Measurements from ENCODE around the gene SFI1.
"Not testable (repeated sequence)": the region's sequence is repeated elsewhere in the genome, so short reads cannot be mapped to it uniquely, and the experiment has no call there.

Gene SFI1

GRCh38 chr22:31544481-31545480, 48.4 kb downstream of the SFI1 start:
- DNase-seq = no peak

GRCh38 chr22:31550871-31551370, 54.6 kb downstream of the SFI1 start:
- DNase-seq = no peak

DNA sequence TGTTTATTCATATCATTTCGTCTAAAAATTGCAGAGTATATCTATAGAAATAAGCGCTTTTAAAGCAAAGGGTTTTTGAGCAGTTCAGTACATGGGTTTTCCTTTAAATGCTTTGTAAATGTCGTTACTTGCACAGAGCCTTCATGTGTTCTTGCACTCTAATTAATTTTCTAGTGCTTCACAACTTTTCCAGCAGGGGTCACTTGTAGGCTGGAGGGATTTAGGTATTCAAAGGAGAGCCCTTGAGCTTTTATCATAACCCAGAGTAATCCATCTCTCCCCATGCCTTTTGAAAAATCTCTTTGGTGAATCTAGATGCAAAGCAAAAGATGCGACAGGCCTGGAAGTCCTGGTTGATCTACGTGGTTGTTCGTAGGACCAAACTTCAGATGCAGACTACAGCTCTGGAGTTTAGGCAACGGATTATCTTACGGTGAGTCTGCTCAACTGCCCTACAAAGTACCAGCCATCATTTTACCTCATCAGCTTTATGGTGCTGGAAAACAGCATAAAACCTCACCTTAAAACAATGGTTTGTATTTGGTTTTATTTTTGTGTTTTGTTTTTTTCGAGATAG, 60.4 kb downstream of the SFI1 start:
- peak in 3 of 6 experiments; percentile 0 to 47 (median 18) for DNase-seq

DNA sequence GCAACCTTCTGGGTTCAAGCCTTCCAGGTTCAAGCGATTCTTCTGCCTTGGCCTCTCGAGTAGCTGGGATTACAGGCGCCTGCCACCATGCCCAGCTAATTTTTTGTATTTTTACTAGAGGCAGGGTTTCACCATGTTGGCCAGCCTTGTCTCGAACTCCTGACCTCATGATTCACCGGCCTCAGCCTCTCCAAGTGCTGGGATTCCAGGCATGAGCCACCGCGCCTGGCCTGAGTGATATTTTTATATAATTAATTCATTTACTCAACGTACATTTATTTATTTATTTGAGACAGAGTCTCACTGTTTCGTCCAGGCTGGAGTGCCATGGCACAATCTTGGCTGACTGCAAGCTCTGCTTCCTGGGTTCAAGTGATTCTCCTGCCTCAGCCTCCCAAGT, 62.2 kb downstream of the SFI1 start:
- DNase-seq = not testable (repeated sequence)

GRCh38 chr22:31561238-31561887, 65.0 kb downstream of the SFI1 start:
- DNase-seq = peak in 4 of 6 experiments; percentile 10 to 20 (median 17)

DNA sequence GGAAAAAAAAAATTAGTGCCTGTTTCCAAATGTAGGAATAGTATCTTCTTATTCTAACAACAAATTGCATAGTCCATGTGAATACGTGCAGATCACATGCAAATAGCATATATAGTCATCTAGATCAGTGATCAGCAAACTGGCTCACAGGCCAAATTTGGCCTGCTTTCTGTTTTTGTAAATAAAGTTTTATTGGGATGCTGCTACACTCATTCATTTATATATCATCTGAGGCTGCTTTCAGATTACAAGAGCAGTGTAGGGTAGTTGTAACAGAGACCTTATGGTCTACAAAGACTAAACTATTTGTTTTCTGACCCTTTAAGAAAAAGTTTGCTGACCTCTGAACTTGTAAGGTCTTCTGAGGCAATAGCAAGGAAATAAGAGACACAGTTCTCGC, 65.6 kb downstream of the SFI1 start:
- no peak for DNase-seq

GRCh38 chr22:31566484-31566883, 70.1 kb downstream of the SFI1 start:
- no peak for DNase-seq

- DNase-seq = no peak
Measured at GRCh38 chr22:31567196-31567595, 70.9 kb downstream of the SFI1 start.

DNA sequence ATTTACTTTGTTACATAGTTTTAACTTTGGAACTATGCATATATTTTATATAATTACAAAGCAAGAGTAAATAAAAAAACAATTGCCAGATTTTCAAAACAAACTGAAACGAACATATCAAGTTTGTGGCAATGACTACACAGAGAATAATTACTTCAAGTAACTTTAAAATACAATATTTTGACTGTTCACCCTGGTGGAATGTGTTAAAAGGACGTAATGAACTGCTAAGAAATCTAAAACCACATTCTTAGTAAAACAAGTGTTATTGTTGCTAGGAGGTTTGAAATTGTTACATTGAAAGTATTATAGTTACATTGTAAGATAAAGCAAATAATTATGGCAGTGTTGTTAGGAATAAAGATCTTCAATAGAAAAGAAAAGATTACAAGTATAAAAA, 71.4 kb downstream of the SFI1 start:
- DNase-seq = no peak

- DNase-seq = no peak
Measured at GRCh38 chr22:31569126-31569525, 72.8 kb downstream of the SFI1 start.

- DNase-seq = no peak
Measured at GRCh38 chr22:31572939-31573338, 76.6 kb downstream of the SFI1 start.

DNA sequence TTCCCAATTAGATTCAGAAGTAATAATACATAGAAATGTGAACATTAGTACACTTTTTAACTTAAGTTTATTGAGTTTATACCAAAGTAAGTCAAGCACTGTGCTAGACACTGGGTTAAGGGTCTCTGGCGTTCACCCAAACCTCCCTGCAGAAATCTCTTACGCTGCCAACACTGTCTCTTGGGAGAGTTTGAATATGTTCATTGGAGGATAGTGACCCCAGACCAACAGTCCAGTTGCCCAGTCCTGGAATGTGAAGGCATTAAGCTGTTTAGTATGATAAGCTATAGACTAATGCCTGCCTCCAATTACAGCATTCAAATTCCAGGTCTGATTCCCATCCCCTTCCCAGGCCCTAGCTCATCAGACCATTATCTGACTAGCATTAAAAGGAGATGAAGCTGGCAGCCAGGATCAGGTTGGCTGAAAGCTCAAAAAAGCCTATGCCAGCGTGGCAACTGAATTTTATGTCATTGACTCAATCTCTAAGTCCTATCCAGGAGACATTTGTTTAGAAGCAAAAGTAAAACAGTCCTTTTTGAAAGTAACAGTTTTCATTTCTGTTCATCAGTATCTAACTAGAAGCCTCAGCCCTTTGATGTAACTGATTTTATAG, 77.8 kb downstream of the SFI1 start:
- DNase-seq = no peak

GRCh38 chr22:31575190-31575589, 78.9 kb downstream of the SFI1 start:
- no peak for DNase-seq

GRCh38 chr22:31577711-31578110, 81.4 kb downstream of the SFI1 start:
- DNase-seq = no peak

- DNase-seq = no peak
Measured at GRCh38 chr22:31578171-31578570, 81.8 kb downstream of the SFI1 start.

- no peak for DNase-seq
Measured at GRCh38 chr22:31579835-31580242, 83.5 kb downstream of the SFI1 start.

DNA sequence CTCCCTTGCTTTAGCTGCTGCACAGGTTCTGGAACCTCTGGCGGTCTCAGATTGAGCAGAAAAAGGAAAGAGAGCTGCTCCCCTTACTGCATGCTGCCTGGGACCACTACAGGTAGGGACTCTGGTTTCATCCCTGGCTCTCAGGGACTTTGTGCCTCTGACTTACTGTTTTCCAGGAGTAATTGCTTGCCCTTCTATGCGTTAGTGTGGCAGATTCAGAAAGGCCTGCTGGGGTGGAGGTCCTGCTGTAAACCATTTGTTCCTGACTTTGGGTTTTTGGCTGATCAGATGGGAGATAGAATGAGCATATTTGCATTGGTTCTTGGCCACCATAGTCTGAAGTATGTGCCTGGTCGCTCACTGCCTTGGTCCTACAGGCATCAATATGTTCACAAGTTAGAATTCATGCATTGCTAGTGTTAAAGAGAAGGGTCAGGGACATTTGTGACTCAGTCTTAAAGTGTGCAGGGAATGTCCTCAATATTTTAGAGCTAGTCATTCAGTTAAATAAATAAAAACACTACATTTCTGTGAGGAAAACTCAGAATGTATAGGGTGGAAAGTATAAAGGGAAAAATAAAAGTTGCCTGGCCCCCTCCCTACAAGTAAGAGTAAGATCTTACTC, 87.6 kb downstream of the SFI1 start:
- DNase-seq = no peak

DNA sequence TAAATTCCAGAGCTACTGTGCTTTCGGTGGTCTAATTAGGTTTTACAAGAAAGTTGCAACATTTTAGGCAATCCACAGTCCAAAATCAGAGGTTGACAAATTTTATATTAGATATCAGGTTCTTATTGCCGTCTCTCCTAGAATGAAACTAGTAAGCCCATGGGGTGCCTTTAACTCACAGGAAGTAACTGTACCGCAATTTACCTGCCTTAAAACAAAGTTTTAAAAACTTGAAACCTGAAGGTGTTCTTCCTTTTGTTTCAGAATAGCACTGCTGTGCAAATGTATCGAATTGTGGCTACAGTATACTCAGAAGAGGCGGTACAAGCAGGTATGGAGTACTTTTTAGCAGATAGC, 88.4 kb downstream of the SFI1 start:
- peak in 2 of 6 experiments; percentile 26 to 27 for DNase-seq

- DNase-seq = no peak
Measured at GRCh38 chr22:31585161-31585859, 89.0 kb downstream of the SFI1 start.

GRCh38 chr22:31586137-31586920, 90.0 kb downstream of the SFI1 start:
- DNase-seq = no peak

Measured in stimulated activated naive CD4-positive, alpha-beta T cell (primary cell).